Activated CD8-positive, alpha-beta memory T cell treated with anti-CD3 and anti-CD28 coated beads, Interleukin-2, amount 50 U/mL, for 4 hours (primary cell): ENCODE results near the gene HELZ2.
"Not testable (repeated sequence)": the region's sequence is repeated elsewhere in the genome, so short reads cannot be mapped to it uniquely, and the experiment has no call there.

Experiments
- DNase-seq: peaks from one replicate; pipeline ENCODE4 v3.0.0-alpha.2; 2020

The HELZ2 gene

DNA sequence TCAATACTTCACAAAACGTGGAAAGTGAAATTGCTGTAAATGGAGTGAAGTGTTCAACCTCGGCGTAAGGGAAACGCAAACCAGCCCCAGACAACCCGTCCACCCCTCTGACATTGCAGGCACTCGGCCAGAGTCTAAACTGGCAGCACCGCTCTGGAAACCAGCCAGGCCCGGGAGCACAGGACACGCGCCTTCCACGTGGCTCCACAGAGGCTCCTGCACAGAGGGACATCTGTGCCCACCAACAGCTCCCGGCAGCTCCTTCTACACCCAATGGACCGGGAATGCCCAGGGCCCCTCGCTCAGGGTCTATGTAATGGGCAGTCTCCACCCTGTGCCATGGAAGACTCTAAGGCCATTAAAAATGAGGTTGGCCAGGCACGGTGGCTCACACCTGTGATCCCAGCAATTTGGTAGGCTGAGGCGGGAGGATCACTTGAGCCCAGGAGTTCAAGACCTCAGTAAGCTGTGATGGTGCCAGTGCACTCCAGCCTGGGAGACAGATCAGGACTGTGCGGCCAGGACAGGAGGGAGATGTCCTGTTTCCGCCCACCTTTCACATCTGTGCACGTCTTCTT is 3.4 kb upstream of the HELZ2 start:
- no peak for DNase-seq

DNA sequence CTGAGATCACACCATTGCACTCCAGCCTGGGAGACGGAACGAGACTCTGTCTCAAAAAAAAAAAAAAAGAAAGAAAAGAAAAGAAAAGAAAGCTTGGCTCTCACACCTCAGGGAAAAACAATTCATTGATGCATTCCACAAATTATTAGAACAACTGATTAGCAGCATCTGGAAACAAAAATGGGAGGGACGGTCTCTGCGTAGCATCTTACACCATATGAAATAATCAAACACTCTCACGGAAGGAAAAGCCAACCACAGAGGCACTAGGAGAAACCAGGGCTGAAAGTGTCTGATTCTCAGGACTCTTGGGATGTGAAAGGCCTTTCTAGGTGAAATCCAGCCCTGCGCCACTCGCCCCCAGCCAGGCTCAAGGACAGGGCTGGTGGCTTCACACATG is 2.3 kb upstream of the HELZ2 start:
- no peak for DNase-seq

DNA sequence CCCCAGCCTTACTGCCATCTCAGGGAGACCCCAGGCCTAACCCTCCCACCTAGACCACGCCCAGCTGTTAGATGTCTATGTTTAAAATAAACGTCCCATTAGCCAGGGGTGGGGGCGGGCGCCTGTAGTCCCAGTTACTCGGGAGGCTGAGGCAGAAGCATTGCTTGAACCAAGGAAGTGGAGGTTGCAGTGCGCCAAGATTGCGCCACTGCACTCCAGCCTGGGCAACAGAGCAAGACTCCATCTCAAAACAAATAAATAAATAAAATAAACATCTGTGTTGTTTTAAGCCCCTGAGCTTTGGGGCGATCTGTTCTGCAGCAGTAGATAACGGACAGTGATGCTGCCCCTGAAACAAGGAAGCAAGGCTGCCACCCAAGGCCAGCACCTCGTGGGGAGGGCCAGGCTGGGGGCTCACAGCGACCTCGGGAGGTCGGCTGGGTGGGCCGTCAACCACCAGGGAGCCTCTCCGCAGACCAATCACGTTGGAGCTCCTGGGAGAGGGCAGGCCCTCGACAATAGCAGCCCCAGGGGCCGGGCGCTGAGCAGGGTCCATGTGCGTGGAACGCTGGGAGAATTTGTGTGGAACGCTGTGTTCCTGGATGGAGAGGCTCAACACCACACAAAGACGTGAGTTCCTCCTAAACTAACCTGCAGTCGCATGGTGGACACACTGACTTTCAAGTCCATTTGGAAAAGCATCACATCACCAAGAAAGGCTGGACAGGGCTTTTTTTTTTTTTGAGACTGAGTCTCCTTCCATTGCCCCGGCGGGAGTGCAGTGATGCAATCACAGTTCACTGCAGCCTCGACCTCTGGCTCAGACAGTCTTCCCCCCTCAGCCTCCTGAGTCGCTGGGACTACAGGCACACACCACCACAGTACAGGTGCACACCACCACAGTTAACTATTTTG is 1.0 kb upstream of the HELZ2 start:
- no peak for DNase-seq

DNA sequence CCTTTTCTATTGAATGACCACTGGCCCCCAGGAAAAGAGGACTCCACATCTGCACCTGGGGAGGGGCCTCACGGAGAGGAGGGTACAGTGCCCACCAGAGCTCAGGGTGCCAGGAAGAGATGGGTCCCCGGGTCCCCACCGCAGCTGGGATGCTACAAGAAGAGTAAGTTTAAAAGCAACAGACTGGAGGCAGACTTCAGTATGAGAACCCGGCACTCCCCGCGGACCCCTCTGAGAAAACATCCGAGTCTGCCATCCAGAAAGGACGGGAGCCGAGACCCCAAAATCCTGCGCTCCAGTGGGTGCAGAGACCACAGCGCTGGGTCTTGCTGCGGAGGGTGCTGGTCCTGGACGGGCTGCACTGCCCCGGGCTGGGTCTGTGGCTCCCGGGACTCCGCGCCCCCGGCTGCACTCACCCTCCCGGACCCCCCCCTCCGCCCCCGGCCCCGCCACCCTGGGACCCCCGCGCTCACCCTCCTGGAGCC is 350 bp downstream of the HELZ2 start:
- no peak for DNase-seq

DNA sequence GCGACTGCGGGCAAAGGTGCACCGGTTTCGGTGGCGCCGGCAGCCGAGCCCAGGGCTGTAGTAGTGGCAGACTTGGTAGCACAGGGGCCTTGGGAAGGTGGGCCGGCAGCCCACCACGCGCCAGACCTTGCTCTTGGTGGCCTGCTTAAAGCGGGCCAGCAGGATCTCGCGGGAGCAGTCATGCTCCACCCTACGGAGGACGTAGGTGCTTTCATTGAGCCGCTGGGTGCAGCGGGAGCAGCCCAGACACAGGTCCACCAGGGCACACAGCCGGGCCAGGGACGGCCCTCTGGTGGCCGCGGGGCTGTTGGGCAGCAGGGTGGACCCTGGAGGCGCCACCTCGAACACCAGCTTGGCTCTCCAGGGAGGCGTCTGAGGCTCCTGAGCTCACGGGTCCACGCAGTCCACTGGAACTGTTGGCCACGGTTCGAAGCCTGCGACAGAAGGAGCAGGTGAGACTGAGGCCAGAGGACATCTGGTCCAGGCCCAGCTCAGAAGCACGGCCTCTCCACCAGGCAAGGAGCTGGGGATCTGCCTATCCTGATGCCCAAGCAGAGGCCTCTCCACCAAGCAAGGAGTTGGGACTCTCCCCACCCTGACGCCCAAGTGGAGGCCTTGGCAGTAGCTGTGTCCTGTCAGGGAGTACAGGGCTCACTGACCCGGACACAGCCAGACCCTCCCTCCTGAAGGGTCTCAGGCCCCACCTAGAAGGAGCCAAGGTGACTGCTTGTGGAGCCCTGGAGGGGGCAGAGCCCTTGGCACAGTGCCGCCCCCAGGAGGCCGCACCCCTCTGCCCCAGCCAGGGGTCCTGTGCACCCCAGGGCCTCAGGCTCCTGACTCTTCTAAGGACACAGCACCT is 1.0 kb downstream of the HELZ2 start:
- DNase-seq = no peak

DNA sequence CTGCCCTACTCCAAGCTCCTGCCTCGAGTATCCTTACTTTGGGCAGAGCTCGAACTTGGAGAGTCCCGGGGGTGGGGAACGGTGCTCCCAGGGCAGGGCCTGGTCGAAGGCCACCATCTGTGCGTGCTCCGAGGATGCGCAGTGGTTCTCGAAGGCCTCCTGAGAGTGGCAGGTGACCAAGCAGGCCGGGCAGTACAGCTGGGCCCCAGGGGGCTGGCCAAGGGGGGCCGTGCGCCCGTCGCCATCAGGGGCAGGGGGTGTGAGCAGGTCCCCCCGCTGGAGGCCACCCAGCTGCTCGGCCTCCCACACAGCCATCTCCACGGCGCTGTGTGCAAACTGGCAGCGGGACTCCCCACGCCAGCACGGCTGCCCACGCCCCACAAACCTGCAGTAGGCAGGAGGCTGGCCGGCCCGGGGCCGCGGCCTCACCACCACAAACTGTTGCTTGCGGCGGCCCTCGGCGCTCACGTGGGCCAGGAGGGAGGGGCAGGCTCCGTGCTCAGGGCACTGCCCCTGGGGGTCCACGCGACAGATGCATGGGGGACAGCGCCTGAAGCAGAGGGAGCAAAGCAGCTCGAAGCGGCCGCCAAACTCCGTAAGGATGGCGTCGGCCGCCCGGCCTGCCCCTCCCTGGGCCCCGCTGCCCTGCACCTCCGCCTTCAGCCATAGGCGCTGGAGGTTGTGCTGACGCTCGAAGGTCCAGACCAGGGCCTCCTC is 1.8 kb downstream of the HELZ2 start:
- no peak for DNase-seq

DNA sequence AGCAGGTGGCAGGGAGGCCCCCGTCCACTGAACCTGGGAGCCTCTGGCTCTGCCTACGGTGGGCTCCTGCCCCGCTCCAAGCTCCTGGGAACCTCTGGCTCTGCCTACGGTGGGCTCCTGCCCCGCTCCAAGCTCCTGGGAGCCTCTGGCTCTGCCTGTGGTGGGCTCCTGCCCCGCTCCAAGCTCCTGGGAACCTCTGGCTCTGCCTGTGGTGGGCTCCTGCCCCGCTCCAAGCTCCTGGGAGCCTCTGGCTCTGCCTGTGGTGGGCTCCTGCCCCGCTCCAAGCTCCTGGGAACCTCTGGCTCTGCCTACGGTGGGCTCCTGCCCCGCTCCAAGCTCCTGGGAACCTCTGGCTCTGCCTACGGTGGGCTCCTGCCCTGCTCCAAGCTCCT is 3.0 kb downstream of the HELZ2 start:
- DNase-seq = not testable (repeated sequence)

DNA sequence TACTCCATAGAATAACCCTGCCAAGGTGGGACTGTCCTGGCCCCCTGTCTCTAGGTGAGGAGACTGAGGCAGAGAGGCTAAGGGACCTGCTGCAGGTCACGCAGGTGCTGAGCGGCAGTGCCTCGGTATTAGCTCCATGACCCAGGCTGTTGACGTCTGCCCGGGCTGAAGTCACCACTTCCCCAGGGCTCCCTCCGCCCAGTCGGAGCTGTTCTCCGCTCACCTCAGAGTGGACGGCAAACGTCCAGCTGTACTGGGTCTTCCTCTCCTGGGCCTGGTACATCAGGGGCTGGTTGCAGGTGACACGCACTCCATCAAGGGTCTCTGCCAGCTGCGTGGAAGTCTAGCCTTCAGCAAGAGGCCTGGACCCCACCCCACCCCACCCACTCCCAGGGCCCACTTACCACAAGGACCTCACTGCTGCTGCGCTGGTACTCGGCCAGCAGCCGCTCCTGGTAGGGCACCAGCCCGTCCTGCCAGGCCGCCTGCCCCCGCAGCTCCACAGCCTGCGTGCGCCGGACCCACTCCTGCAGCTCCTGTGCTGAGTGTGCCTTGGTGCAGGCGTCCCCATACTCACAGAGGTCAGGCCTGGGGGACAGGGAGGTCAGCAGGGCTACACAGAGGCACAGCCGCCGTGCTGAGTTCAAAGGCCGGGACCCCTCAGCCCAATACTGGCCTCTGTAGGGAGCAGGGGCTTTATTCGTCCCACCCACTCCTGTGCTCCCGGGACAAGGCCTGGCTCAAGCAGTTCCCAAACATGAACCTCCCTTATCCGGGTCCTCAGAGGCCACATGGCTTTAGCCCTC is 3.6 kb downstream of the HELZ2 start:
- no peak for DNase-seq

DNA sequence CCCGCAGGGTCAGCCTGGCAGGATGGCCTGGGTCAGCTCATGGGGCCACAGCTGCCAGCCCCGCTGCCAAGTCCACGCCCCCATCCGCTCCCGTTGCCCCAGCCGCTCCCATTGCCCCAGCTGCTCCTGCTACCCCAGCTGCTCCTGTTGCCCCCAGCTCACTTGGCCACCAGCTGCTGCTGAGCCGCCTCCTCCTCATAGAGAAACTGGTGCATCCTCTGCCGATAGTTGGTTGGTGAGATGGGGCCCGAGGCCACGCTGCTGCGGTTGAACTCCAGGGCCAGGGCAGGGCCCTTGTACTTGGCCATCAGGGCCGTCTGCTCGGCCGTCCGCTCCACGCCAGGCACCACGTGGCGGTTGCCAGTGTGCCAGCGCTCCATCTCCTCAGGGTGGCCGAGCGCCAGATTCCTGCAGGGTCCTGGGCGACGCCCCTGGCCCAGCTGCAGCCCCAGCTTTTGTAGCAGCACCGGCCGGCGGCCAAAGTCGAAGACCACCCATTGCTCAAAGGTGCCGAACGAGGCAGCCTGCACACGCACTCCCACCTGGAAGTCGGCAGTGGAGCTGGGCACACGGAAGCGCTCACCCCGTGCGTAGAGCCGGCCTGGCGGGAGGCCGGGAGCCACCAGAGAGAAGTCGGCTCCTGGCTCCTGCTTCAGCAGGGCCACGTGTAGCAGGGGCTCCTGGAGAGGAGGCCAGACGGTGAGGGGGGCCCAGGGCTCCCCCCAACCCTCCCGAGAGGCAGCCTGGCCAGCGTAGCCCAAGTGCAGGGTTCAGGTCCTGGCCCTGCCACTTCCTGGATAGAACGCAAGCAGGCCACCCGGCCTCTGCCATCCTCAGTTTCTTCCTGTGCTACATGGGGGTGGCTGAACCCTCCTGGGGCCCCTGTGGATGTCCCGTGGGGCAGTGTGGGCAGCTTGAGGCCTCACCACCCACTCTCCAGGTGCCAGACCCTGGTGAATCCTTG is 4.8 kb downstream of the HELZ2 start:
- DNase-seq = no peak

DNA sequence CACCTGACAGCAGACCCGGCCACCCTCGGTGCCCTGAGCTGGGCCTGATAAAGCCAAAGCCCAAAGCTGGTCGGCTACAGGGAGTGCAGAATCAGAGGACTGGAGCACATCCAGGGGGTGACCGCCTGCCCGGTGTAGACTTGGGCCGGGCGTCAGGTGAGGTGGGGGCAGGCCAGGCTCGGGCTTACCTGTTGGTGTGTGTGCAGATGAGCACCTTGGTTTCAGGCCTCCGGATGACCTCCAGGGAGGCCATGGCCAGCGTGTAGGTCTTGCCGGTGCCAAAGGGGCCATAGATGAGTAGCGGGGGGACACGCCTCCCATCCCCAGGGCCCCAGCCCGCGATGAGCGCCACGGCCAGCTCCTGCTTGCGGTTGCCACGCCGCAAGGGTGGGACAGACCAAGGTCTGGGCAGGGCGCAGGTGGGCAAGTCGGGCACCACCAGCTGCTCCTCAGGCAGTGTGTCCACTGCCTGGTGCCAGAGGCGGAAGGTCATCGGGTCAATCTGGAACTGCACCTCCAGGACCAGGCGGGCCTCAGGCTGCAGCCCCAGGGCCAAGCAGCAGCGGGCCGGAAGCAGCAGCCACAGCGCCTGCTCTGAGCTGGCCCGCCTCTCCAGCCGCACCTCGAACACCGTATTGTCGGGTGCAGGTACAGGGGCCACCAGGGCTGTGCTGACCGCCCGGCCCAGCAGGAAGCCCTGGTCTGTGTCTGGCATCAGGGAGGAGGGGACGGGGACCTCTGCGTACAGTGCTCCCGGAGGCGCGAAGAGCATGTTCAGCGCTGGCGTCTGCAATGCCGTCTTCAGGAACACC is 5.7 kb downstream of the HELZ2 start:
- DNase-seq = no peak

DNA sequence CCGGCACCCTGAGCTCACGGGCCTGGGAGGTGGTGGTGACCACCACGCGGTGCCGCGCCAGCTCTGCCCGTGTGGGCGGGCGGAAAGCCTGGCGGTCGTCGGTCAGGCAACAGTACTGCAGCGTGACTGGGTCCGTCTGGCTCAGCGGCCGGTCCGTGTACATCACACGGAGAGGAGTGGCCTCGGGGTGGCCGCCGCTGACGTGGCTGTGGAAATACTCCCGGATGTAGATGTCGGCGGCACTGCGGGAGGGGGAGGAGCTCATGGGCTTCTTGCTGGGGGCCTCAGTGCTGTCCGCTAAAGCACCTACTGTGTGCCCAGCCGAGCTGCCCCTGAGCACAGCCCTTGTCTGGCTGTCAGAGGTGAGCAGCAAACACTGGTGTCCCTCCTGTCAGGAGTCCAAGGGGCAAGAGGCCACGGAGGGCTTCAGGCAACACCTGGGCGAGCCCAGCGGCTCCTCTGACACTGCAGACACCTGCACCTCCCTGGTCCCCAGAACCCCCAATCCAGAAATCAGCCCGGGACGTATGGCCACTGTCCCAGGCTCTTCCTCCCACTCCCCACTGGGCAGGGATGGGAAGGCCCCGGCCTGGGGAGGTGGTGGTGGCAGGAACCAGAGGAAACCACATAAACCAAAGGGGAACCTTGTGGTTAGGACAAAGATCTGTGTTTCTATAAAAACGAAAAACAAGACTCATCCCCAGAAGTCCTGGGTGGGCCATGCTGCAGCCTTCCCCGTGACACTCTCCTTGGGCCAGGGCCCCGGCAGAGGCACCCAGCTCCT is 6.5 kb downstream of the HELZ2 start:
- DNase-seq = peak; percentile 58

DNA sequence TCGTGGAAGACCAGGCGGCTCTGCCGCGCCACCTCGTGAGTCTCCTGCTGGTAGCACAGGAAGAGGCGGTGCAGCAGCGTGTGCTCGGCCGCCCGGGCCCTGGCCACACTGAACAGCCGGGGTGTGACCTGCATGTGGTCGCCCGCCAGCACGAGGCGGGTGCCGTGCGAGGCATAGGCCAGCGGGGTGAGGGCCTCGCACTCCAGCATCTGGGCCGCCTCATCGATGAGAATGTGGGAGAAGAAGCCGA is 7.0 kb downstream of the HELZ2 start:
- no peak for DNase-seq

DNA sequence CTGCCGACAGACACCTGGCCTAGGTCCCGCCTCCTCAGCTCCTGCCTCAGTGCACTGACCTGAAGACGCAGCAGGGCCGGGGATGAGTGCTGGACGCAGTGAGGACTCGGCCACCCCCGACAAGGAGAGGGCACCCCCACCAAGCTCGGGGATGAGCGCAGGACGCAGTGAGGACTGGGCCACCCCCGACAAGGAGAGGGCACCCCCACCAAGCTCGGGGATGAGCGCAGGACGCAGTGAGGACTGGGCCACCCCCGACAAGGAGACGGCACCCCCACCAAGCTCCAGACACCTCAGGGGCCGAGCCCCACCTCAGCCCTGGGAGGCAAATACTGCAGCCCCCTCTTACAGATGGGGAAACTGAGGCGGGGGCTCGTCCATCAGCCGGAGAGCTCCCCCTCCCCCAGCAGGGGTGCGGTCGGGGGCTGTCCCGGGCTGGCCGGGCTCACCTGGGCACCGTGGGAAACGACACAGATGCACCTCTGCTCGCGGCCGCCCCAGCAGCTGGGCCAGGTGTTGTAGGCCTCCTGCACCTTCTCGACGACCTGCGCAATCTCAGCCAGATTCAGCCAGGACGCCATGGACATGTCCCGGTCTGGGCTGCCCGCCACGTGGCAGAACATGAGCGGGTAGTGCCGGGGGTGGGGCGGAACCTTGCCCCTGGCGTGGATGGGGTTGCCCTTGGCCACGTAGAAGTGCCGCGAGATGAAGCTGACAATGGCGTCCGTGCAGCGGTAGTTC is 7.5 kb downstream of the HELZ2 start:
- DNase-seq = no peak

DNA sequence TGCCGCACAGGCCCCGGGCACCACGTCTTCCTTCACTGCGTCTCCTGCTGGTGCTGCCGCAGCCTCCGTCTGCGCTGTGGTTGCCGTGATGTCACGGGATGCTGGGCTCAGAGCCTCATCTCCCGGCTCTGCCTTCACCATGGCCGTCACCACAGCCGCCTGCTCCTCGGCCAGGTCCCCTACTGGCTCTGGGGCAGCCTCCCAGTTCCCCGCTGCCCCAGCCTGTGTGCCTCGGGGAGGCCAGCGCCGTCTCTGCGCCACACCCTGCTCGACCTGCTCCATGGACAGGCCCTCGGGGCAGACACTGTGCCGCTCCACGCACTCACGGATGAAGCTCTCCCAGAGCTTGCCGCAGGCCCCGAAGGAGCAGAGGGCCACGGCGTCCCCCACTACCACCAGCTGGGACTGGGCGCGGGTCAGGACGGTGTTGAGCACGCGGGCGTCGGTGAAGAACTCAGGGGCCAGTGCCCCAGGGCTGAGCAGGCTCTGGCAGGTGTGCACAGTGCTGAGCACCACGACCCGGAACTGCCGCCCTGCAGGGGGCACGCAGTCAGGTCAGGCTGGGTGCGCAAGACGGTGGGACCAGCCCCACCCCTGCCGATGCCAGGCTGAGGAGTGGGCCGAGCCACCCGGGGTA is 8.2 kb downstream of the HELZ2 start:
- DNase-seq = no peak

DNA sequence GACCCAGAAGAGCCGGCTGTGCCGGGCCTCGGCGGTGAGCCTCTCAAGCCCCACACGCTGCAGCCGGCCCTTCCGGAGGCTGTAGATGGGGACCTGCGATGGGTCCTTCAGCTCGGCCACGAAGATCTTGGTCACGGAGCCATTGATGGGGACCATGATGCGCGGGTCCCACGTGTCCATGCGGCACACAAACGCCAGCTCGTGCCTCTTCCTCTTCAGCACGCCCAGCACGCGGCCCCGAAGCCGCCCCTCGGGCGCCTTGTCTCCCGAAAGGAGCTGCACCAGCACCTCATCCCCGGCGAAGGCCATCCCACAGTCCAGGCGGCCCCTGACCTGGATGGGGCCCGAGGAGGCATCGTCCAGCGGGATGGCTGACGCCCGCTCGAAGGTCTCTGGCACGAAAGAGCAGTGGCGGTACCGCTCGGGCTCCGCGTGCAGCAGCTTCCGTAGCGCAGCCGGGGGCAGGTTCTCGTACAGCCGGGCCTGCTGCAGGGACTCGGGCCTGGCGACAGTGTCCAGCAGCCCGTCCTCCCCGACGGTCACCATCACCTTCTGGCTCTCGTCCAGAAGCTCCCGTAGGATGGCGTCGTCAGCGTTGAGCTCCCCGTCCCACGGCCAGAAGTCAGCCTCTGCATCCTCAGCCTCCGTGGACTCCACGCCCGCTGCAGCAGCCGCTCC is 8.9 kb downstream of the HELZ2 start:
- DNase-seq = no peak

DNA sequence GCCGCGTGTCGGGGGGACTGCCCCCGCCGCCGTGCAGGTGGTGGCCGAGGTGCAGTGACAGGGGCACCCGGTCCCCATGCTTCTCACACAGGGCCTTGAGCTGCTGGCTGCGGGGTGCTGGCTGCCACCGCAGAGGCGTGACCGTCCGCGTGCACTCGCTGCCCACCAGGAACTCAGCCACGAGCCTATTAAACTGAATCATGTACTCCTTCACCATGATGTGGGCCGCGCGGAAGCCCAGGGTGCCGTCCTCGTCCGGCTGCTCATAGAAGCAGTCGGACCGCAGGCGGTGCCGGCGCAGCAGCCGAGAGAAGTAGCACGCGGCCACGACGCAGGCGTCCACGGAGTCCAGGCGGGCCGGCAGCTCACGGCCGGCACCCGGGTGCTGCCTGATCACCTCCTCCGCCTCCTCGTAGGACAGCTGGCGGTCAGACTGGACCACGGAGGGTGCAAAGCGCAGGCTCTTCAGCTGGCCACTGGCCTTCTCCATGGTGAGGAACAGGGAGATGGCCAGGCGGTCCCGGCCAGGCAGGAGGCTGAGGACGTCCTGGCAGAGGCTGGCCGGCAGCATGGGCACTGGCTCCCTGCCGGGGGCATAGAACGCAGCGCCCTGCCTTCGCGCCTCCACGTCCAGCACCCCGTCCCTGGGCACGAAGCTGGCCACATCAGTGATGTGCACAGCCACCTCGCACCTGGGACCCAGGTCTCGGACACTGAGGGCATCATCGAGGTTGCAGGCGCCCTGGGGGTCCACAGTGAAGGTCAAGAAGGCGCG is 9.8 kb downstream of the HELZ2 start:
- no peak for DNase-seq
